NB4 (cell line): ENCODE data around the gene CHST11.

ENCODE experiments used
- CTCF ChIP-seq: IDR thresholded peaks from one replicate; pipeline ENCODE4 v1.5.1; 2012; ENCODE audit warnings: low read depth, low read length
- MAX ChIP-seq: IDR thresholded peaks from 2 replicates; pipeline ENCODE4 v1.6.1; 2011; ENCODE audit warnings: low read depth, low read length
- POLR2A ChIP-seq: IDR thresholded peaks from 2 replicates; pipeline ENCODE4 v1.6.1; 2011; ENCODE audit warnings: mild to moderate bottlenecking; ENCODE audit not compliant: insufficient read length; ENCODE audit errors: extremely low read depth

- TF ChIP-seq POLR2A (no peak), CTCF (no peak), MAX (no peak)
Observed at GRCh38 chr12:104626069-104626837, 169.5 kb downstream of the CHST11 start.
